GM10248 (cell line): ENCODE results near the gene THSD7A.

ENCODE experiments used
- CTCF ChIA-PET: fragments of 300-600 bp; sonication (Branson Sonifier 250); formaldehyde crosslinking; extraction: SDS; loops from one replicate; lab custom pipeline; 2021; ENCODE audit warnings: antibody characterized with exemption; lab: Yijun Ruan, JAX
- POLR2A ChIA-PET: fragments of 350-650 bp; sonication (Branson Sonifier 250); formaldehyde crosslinking; extraction: SDS; loops from one replicate; lab custom pipeline; 2020; ENCODE audit warnings: antibody characterized with exemption; lab: Yijun Ruan, JAX
- DNase-seq: peaks from one replicate; pipeline ENCODE4 v3.0.0; 2012; ENCODE audit errors: extremely low spot score
- CTCF ChIP-seq: IDR thresholded peaks from 2 replicates; pipeline ENCODE4 v1.5.1; 2012; ENCODE audit warnings: mild to moderate bottlenecking, low read depth; ENCODE audit errors: extremely low read depth, missing control alignments, control extremely low read depth

THSD7A gene

GRCh38 chr7:11489280-11489679, 342.7 kb downstream of the THSD7A start:
- ChIA-PET CTCF (interaction anchor here (0.8 kb wide), 1 partner anchor 8 kb away, joined by 3 read pairs; no protein-coding TSS in a partner anchor), POLR2A (no interaction called here)
- TF ChIP-seq CTCF: no peak
- no peak for DNase-seq

- no peak for DNase-seq
- ChIA-PET POLR2A (no interaction called here), CTCF (no interaction called here)
- no peak for TF ChIP-seq CTCF
Observed at GRCh38 chr7:11486271-11486670, 345.7 kb downstream of the THSD7A start.

- no peak for TF ChIP-seq CTCF
- ChIA-PET POLR2A (no interaction called here), CTCF (no interaction called here)
- DNase-seq: no peak
Observed at GRCh38 chr7:11485636-11486035, 346.4 kb downstream of the THSD7A start.

GRCh38 chr7:11480143-11480542, 351.9 kb downstream of the THSD7A start:
- ChIA-PET POLR2A (no interaction called here), CTCF (no interaction called here)
- DNase-seq: no peak
- no peak for TF ChIP-seq CTCF

GRCh38 chr7:11478882-11479281, 353.1 kb downstream of the THSD7A start:
- no peak for DNase-seq
- CTCF ChIA-PET: no interaction called here
- no peak for TF ChIP-seq CTCF
- POLR2A ChIA-PET: no interaction called here

- POLR2A ChIA-PET: no interaction called here
- DNase-seq: no peak
- CTCF ChIA-PET: no interaction called here
- no peak for TF ChIP-seq CTCF
Observed at GRCh38 chr7:11478426-11478825, 353.6 kb downstream of the THSD7A start.

- ChIA-PET CTCF (no interaction called here), POLR2A (no interaction called here)
- TF ChIP-seq CTCF: no peak
- DNase-seq: no peak
Observed at GRCh38 chr7:11474902-11475585, 357.0 kb downstream of the THSD7A start.
